SK-N-SH (cell line): ENCODE results near the gene MUSK.

Experiments
- CHD2 ChIP-seq: fragments of 150-350 bp; IDR thresholded peaks from 2 replicates; pipeline ENCODE4 v1.6.1; 2018; ENCODE audit warnings: low read length; ENCODE audit not compliant: partially characterized antibody
- EP300 ChIP-seq, 2 experiments: IDR thresholded peaks; 2 replicates each; pipeline versions ENCODE4 v1.4.0 to v1.6.1; 2012; ENCODE audit warnings: borderline replicate concordance in 1 of 2, low read depth in 1 of 2, low read length in 1 of 2
- FOXM1 ChIP-seq: IDR thresholded peaks from 2 replicates; pipeline ENCODE4 v1.4.0; 2012; ENCODE audit warnings: low read depth, mild to moderate bottlenecking
- GABPA ChIP-seq: IDR thresholded peaks from 2 replicates; pipeline ENCODE4 v1.4.0; 2012; ENCODE audit warnings: low read depth, mild to moderate bottlenecking
- RAD21 ChIP-seq: IDR thresholded peaks from 2 replicates; pipeline ENCODE4 v1.6.1; 2012; ENCODE audit warnings: mild to moderate bottlenecking, low read length
- RFX5 ChIP-seq: IDR thresholded peaks from 2 replicates; pipeline ENCODE4 v1.6.1; 2012; ENCODE audit warnings: mild to moderate bottlenecking, improper control_type of control experiment, low read length
- TCF12 ChIP-seq: IDR thresholded peaks from 2 replicates; pipeline ENCODE4 v1.4.0; 2012
- YY1 ChIP-seq: IDR thresholded peaks from 2 replicates; pipeline ENCODE4 v1.4.0; 2012; ENCODE audit warnings: low read depth, mild to moderate bottlenecking
- TF ChIP-seq, protein P1 (sequence below): fragments of 200-600 bp; sonication (generic); IDR thresholded peaks from 2 replicates; pipeline ENCODE4 v1.6.1; 2017; ENCODE audit warnings: antibody characterized with exemption, mild to moderate bottlenecking, moderate library complexity
- TF ChIP-seq, protein P2 (sequence below): IDR thresholded peaks from 2 replicates; pipeline ENCODE4 v1.6.1; 2012; ENCODE audit warnings: mild to moderate bottlenecking, low read depth, low read length, moderate library complexity
- TF ChIP-seq, protein P3 (sequence below): fragments of 150-350 bp; IDR thresholded peaks from 2 replicates; pipeline ENCODE4 v1.6.1; 2017; ENCODE audit warnings: antibody characterized with exemption, low read length, low read depth, borderline replicate concordance

DNA sequence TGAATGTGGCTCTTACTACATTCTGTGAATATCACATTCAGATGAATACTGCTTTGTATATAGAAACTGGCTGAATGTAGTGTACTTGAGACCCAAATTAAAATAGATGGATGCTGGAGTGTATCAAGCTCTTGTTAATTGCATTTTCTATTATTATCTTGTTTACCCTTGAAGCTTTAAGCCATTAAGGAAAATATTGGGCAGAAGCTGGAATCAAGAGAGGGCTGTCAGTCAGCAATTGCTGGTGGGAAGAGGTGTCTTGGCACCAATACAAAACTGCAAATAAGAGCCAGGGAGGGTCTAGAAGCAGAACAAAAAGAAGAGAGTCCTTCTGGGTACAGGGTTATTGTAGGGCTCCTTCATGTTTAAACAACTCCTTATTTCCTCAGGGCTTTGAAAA lies 38.8 kb downstream of the MUSK start:
- TF ChIP-seq, protein P1, sequence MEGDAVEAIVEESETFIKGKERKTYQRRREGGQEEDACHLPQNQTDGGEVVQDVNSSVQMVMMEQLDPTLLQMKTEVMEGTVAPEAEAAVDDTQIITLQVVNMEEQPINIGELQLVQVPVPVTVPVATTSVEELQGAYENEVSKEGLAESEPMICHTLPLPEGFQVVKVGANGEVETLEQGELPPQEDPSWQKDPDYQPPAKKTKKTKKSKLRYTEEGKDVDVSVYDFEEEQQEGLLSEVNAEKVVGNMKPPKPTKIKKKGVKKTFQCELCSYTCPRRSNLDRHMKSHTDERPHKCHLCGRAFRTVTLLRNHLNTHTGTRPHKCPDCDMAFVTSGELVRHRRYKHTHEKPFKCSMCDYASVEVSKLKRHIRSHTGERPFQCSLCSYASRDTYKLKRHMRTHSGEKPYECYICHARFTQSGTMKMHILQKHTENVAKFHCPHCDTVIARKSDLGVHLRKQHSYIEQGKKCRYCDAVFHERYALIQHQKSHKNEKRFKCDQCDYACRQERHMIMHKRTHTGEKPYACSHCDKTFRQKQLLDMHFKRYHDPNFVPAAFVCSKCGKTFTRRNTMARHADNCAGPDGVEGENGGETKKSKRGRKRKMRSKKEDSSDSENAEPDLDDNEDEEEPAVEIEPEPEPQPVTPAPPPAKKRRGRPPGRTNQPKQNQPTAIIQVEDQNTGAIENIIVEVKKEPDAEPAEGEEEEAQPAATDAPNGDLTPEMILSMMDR: no peak
- no peak for TF ChIP-seq FOXM1
- TF ChIP-seq GABPA: no peak
- no peak for TF ChIP-seq RFX5
- peak; percentile 38 for TF ChIP-seq CHD2
- TF ChIP-seq RAD21: peak; percentile 32
- no peak for TF ChIP-seq YY1
- TF ChIP-seq, protein P2, sequence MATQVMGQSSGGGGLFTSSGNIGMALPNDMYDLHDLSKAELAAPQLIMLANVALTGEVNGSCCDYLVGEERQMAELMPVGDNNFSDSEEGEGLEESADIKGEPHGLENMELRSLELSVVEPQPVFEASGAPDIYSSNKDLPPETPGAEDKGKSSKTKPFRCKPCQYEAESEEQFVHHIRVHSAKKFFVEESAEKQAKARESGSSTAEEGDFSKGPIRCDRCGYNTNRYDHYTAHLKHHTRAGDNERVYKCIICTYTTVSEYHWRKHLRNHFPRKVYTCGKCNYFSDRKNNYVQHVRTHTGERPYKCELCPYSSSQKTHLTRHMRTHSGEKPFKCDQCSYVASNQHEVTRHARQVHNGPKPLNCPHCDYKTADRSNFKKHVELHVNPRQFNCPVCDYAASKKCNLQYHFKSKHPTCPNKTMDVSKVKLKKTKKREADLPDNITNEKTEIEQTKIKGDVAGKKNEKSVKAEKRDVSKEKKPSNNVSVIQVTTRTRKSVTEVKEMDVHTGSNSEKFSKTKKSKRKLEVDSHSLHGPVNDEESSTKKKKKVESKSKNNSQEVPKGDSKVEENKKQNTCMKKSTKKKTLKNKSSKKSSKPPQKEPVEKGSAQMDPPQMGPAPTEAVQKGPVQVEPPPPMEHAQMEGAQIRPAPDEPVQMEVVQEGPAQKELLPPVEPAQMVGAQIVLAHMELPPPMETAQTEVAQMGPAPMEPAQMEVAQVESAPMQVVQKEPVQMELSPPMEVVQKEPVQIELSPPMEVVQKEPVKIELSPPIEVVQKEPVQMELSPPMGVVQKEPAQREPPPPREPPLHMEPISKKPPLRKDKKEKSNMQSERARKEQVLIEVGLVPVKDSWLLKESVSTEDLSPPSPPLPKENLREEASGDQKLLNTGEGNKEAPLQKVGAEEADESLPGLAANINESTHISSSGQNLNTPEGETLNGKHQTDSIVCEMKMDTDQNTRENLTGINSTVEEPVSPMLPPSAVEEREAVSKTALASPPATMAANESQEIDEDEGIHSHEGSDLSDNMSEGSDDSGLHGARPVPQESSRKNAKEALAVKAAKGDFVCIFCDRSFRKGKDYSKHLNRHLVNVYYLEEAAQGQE: no peak
- TF ChIP-seq, protein P3, sequence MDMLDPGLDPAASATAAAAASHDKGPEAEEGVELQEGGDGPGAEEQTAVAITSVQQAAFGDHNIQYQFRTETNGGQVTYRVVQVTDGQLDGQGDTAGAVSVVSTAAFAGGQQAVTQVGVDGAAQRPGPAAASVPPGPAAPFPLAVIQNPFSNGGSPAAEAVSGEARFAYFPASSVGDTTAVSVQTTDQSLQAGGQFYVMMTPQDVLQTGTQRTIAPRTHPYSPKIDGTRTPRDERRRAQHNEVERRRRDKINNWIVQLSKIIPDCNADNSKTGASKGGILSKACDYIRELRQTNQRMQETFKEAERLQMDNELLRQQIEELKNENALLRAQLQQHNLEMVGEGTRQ: no peak
- TF ChIP-seq EP300 (IDR thresholded peaks at IDR 0.05; ENCODE audit: borderline replicate concordance in 1 of 2, low read depth in 1 of 2, low read length in 1 of 2): peak in 1 of 2 experiments; percentile 78; a peak in 2 of 4 replicates
- no peak for TF ChIP-seq TCF12
